Activated CD4-positive, alpha-beta T cell treated with anti-CD3 and anti-CD28 coated beads, Interleukin-2, Interleukin-6, amounts not matched to agents 100 ng/mL and 50 ng/mL, durations not matched to agents 16 hours and 8 hours (primary cell): Measurements from ENCODE around the gene NSD2.
"Not testable (repeated sequence)": the region's sequence is repeated elsewhere in the genome, so short reads cannot be mapped to it uniquely, and the experiment has no call there.

ENCODE experiments used
- DNase-seq: peaks from one replicate; pipeline ENCODE4 v3.0.0-alpha.2; 2020

NSD2 gene

DNA sequence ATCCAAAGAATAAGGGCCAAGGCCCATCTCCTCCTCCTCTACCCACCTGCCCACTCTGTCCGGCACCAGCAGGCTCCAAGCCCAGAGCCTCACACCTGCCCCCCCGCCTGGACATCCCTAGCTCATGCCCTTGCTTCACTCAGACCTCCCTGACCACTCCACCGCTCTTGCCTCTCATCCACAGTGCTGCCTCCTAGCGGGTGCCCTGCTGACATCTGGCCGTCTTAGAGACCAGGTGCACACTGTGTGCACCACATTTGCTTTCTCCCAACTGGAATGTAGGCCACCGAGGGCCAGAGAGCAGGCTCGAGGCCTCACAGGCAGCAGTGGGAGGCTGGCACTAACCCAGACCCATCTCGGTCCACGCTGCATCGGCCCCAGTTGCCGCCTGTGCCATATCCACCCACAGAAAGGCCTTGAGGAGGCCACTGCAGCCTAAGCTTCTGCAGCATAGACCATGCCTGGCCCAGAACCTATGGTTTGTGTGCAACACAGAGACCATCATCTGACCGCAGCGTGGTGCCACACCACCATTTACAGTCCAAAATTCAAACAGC is 28.8 kb upstream of the NSD2 start:
- DNase-seq: no peak

GRCh38 chr4:1842993-1843448 is 28.2 kb upstream of the NSD2 start:
- no peak for DNase-seq

DNA sequence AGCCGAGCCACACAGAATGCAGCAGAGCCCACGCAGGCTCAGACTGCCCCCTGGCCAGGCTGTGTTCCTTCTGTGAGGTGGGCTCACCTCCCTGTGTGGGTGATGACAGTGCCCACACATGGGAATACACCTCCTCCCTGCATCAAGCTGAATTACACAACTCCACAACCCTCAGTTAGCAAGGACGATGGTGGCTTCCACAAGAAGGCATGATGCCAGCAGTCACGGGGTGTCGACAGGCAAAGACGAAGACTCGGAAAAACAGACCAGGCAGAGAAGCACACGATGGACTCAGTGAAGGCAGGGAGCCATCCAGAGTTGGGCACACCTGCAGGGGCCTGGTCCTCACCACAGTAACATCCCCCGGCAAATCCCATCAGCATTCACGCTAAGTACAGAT is 27.3 kb upstream of the NSD2 start:
- no peak for DNase-seq

DNA sequence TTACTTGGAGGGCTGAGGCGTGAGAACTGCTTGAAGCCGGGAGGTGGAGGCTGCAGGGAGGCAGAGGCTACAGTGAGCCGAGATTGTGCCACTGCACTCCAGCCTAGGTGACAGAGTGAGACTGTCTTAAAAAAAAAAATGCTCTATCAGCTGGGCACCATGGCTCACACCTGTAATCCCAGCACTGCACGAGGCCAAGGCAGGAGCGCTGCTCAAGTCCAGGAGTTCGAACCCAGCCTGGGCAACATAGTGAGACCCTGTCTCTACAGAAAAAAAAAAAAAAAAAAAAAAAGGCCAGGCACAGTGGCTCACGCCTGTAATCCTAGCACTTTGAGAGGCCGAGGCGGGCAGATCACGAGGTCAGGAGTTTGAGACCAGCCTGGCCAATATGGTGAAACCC is 26.6 kb upstream of the NSD2 start:
- DNase-seq: not testable (repeated sequence)

DNA sequence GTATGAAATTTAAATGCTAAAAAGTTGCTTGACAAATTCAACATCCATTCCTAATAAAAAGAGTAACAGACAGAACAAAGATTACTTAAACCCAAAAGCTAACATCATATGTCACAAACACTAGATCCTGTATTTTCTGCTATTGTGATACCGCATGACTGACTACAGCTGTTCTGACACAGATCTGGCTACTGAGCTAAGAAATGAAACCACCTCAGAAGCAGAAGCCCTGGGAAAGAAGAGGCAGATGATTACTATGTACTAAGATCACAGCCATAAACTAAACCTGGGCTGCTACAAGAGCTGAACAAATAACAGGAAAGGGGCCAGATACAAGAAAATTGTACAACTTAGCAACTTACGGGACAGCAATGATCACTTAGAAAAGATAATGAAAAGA is 24.6 kb upstream of the NSD2 start:
- no peak for DNase-seq

DNA sequence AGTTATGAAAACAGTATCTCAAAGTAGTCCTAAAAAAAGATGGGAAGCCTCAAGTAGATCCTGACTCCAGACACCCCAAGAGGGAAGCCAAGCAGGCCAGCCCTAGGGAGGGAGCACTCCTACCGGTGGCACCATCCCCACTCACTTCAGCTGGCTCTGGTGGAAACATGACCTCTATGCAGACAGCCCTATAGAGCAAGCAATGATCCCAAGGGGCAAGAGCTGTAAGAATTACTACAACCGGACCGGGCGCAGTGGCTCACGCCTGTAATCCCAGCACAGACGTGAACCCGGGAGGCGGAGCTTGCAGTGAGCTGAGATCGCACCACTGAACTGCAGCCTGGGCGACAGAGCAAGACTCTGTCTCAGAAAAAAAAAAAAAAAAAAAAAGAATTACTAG is 20.9 kb upstream of the NSD2 start:
- DNase-seq: no peak

GRCh38 chr4:1851160-1851559 is 20.0 kb upstream of the NSD2 start:
- no peak for DNase-seq

DNA sequence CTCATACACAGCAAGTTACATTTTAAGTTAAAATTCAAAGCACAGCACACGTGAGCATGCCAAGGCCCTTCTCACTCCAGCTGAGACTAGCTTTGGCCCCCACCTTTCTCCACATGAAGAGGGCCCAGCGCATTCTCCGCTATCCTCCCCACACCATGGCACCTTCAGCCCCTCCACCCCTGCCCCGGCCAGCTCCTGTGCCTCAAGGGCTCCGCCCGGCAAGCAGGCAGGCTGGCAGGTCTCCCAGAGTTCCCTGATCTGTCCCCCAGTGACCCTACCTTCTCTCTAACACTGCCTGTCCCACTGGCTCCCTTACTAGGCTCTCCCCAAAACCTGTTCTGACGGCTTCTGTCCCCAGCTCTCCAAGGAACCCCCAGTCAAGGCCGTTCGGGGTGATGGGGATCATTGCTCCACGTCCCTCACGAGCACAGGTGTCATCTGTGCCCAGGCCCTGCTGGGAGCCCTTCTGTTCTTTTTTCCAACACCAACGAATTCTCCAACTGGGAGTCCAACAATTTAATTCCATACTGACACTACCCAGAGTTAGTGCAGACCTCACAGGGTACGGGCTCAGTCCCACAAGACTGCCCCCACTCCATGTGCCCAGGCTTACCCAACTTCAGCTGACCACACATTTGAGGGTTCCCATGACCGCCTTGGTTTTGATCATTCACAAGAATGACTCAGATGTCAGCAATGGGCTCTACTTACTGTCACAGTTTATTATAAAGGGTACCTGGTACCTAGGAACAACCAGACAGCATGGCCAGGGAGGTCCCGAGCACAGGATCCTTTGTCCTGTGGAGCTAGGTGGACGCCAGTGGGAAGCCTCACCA is 19.4 kb upstream of the NSD2 start:
- DNase-seq: no peak

GRCh38 chr4:1852904-1853623 is 18.1 kb upstream of the NSD2 start:
- DNase-seq: no peak

- DNase-seq: no peak
Observed at GRCh38 chr4:1854752-1855151, 16.4 kb upstream of the NSD2 start.

GRCh38 chr4:1855333-1856070 is 15.7 kb upstream of the NSD2 start:
- DNase-seq: peak; percentile 34

GRCh38 chr4:1856071-1856942 is 14.9 kb upstream of the NSD2 start, which contains the start of gene LETM1:
Gene LETM1, minus strand, starts transcription at chr4:1856156. Its CDS starts 206 bp downstream, at chr4:1855950.
- DNase-seq: peak; percentile 97

DNA sequence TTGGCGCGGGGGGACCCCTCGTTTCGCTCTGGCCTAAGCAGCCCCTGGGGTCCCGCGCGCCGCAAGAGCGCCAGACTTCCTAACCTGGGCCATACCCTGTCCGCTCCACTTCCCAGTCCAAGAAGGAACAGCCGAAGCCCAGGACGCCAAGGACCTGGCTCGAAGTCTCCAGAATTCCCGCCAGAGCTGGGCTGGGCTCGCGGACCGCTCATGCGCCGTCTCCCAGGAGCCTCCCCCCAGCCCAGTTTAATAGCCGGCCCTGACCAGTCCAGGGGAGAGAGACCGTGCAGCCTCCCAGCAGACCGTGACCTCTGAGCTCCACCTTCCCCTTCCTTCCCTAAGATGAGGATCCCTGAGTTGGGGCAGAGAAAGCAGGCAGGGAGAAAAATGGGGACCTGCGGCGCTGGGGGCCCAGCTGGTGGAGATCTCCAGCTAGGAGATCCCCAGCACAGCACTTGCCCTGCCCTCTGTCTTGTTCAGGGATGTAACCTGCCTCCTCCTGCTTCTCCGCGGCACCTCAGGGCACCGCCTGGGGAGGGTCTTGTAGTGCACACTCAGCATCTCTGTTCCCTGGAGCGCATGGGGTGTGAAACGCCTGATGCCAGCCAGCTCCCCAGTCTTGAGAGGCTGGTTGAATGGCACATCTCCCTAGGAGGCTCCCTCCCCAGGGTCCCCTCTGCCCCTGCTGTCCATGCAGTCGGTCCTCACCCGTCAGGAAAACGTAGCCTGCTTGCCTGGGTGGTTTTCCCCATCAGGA is 14.1 kb upstream of the NSD2 start:
- DNase-seq: no peak

DNA sequence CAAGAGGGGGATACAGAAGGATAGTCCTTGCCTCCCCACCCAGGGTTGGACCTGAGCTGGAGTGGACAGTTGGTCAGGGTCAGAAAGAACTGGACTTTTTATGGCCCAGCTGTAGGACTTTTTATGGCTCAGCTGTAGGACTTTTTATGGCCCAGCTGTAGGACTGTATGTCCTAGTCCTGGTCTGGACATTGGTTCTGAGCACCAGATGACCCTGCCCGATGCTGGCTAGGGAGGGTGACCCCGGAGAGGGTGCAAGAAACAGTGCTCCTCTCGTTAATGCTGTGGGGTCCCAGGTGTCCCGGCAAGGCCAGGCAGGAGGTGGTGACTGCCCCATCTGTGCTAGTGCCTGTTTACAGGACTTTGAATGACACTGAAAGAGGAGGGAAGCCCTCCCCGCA is 13.3 kb upstream of the NSD2 start:
- DNase-seq: no peak

DNA sequence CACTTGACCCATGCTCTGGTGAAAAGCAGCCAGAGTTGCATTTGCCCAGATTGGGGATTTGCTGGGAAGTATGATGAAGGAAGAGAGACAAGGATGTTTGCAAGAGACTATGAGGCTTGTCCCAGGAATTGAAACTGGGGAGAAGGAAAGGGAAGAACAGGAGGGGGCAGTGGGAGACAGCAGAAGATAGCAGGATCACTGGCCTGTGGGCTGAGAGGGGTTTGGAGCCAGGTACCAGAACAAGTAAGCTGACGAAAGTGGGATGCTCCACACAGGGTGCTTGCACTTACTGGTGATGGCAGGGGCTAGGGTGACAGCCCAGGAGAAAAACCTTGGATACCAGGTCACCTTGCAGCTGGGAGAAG is 11.8 kb upstream of the NSD2 start:
- no peak for DNase-seq

GRCh38 chr4:1862055-1862911 is 8.9 kb upstream of the NSD2 start:
- no peak for DNase-seq

DNA sequence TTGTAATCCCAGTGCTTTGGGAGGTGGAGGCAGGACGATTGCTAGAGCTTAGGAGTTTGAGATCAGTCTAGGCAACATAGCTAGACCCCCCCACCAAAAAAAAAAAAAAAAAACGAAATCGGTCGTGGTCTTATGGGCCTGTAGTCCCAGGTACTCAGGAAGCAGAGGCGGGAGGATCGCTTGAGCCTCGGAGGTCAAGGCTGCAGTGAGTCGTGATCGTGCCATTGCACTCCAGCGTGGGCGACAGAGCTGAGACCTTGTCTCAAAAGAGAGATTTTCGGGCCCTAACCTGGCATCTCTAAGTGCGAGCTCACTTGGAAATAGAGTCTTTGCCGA is 8.3 kb upstream of the NSD2 start:
- no peak for DNase-seq

DNA sequence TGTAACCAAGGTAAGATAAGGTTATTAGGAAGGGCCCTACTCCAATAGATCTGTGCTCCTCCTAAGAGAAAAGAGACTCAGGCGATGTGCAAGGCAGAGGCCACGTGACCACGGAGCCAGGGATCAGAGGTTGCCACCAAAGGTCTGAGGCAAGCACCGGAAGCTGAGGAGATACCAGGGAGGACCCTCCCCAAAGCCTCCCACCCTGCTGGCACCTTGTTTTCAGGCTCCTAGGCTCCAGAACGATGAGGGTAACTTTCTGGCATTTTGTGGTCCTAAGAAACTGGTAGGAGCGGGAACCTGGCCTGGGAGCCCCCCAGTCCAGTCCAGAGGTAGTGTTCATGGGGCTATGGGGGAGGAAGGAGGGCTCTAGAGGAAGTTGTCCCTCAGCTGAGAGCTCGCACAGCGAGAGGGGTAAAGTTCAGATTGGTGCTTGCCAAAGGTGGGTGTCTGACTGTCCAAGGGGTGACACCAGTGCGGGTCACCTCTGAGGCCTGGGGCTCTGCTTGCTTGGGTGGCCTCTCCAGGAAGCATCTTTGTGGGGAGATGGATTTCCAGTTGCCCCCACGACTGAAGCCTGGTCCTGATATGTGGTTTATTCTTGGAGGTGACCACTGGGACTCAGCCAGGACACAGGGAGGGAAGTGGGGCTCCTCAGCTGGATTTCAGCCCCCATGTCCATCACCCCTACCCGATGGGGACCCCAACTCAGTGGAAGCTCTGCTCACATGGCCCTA is 7.7 kb upstream of the NSD2 start:
- no peak for DNase-seq

- DNase-seq: no peak
Observed at GRCh38 chr4:1864076-1865008, 6.9 kb upstream of the NSD2 start.
